Measurements from ENCODE around the gene ELF5. TPM values are rescaled to one million over a fixed set of nuclear protein-coding genes. Genes with fewer than 3 reads are reported as not detected.

Gene ELF5
- total and polyA plus RNA-seq, 10 of the 15 experiments (the other 5 are each of a cell fraction or from before 2014, with no cell fraction given), result not detected

DNA sequence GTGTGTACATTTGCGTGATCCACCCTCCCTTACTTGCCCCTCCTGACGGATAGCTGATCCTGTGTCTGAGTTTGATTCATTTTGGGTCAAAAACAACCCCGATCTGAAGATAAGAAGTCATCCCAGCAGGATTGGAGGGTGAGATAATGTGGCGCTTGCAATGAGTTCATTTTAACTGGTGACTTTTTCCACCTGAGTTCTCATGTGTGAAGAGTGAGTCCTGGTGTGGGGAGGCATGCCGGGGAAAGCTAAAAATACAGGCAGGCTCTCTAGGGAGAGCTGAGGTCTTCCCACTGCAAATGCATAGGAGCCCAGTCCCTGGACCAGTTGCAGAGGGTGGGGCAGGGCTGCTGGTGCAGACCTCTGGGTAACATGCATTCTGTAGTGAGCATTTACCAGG lies 35.7 kb upstream of the ELF5 start:
- FAIRE-seq (no peak), DNase-seq (ENCODE audit: low read depth, low spot score) (no peak), ATAC-seq (no peak)
- Histone ChIP-seq H3K4me1 (ENCODE audit: control insufficient read depth, insufficient read depth, low read length) (no peaks in the 10 kb centered on the region), H3K9ac (ENCODE audit: control insufficient read depth, insufficient read depth, low read length) (no peak overlapping the region), H3K4me2 (ENCODE audit: control insufficient read depth, insufficient read depth) (no peak overlapping the region), H3K27ac (ENCODE audit: control insufficient read depth, insufficient read depth) (no peak overlapping the region), H3K36me3 (ENCODE audit: control insufficient read depth in 2 of 2, insufficient read depth in 2 of 2, low read length in 1 of 2) (no peaks in the 10 kb centered on the region), H4K20me1 (ENCODE audit: control insufficient read depth, insufficient read depth) (no peaks in the 10 kb centered on the region), H3K4me3 (no peak overlapping the region), H3K9me3 (replicated peaks; ENCODE audit: control insufficient read depth, insufficient read depth, low read length) (no peaks in the 10 kb centered on the region), H3K79me2 (ENCODE audit: control insufficient read depth, insufficient read depth, low read length) (no peaks in the 10 kb centered on the region), H3K27me3 (replicated peaks in 1 of 2; ENCODE audit: control insufficient read depth in 2 of 2, insufficient read depth in 2 of 2, low read length in 1 of 2) (no peaks in the 10 kb centered on the region), H2AFZ (ENCODE audit: control insufficient read depth, low read depth, low read length) (no peak overlapping the region)
- CTCF ChIA-PET, result no interaction called here
- POLR2A ChIA-PET, result no interaction called here
- WGBS (ENCODE audit: insufficient coverage, insufficient replicate concordance, low lambda C conversion rate, missing lambda C conversion rate), result 1% methylated on average over 5 of the region's 5 CpGs
- in situ Hi-C loops (cut with MboI), result no loop called here
- no TSS peak for BruUV-seq (replicated peaks)
- RAD21 ChIA-PET (ENCODE audit: unreplicated experiment), result no interaction called here
- SMC1A ChIA-PET (ENCODE audit: uncharacterized antibody, unreplicated experiment), result no interaction called here
- TF ChIP-seq, protein P1, sequence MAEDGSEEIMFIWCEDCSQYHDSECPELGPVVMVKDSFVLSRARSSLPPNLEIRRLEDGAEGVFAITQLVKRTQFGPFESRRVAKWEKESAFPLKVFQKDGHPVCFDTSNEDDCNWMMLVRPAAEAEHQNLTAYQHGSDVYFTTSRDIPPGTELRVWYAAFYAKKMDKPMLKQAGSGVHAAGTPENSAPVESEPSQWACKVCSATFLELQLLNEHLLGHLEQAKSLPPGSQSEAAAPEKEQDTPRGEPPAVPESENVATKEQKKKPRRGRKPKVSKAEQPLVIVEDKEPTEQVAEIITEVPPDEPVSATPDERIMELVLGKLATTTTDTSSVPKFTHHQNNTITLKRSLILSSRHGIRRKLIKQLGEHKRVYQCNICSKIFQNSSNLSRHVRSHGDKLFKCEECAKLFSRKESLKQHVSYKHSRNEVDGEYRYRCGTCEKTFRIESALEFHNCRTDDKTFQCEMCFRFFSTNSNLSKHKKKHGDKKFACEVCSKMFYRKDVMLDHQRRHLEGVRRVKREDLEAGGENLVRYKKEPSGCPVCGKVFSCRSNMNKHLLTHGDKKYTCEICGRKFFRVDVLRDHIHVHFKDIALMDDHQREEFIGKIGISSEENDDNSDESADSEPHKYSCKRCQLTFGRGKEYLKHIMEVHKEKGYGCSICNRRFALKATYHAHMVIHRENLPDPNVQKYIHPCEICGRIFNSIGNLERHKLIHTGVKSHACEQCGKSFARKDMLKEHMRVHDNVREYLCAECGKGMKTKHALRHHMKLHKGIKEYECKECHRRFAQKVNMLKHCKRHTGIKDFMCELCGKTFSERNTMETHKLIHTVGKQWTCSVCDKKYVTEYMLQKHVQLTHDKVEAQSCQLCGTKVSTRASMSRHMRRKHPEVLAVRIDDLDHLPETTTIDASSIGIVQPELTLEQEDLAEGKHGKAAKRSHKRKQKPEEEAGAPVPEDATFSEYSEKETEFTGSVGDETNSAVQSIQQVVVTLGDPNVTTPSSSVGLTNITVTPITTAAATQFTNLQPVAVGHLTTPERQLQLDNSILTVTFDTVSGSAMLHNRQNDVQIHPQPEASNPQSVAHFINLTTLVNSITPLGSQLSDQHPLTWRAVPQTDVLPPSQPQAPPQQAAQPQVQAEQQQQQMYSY (CRISPR knock-in tag; IDR thresholded peaks at IDR 0.05), result no peak
- TF ChIP-seq ZNF274 (IDR thresholded peaks at IDR 0.05; ENCODE audit: insufficient read depth, insufficient read length) (no peak), NRF1 (conservative IDR thresholded peaks at IDR 0.05; ENCODE audit: low read depth, low read length) (no peak), YY1 (IDR thresholded peaks at IDR 0.05; ENCODE audit: low read depth, low read length) (no peak)
- intact Hi-C loops (cut with micrococcal nuclease; ENCODE audit: unreplicated experiment), result no loop called here

DNA sequence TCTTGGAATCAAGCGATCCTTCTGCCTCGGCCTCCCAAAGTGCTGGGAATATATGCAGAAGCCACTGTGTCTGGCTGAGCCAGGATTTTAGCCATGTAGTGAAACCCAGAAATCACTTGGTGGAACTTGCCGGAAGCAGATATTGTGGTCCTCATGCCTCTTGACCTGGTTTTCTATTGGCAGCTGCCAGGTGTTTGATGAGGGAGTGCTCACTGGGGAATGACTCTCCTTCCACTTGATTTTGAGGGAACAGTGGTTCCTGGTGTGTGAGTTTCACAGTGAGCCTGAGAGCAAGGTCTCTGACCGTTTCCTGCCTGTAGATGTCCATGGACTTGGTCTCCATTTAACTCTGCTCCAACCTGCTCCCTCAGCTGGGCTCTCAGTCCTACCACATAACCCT lies 34.7 kb upstream of the ELF5 start:
- ChIA-PET RAD21 (ENCODE audit: unreplicated experiment) (no interaction called here), SMC1A (ENCODE audit: uncharacterized antibody, unreplicated experiment) (no interaction called here), POLR2A (no interaction called here), CTCF (interaction anchor here (1.1 kb wide), 1 partner anchor 35 kb away, joined by 3 read pairs; no protein-coding TSS in a partner anchor)
- no peaks in the 10 kb centered on the region for H3K4me1 ChIP-seq (ENCODE audit: control insufficient read depth, insufficient read depth, low read length)
- WGBS (ENCODE audit: insufficient coverage, insufficient replicate concordance, low lambda C conversion rate, missing lambda C conversion rate), result 37% methylated on average over 4 of the region's 4 CpGs
- FAIRE-seq (no peak), DNase-seq (ENCODE audit: low read depth, low spot score) (no peak), ATAC-seq (no peak)
- in situ Hi-C loops (cut with MboI), result no loop called here
- BruUV-seq (replicated peaks), result no TSS peak
- H3K27ac ChIP-seq (ENCODE audit: control insufficient read depth, insufficient read depth), result no peak overlapping the region
- no peaks in the 10 kb centered on the region for H3K27me3 ChIP-seq (replicated peaks in 1 of 2; ENCODE audit: control insufficient read depth in 2 of 2, insufficient read depth in 2 of 2, low read length in 1 of 2)
- intact Hi-C loops (cut with micrococcal nuclease; ENCODE audit: unreplicated experiment), result no loop called here
- no peak overlapping the region for H2AFZ ChIP-seq (ENCODE audit: control insufficient read depth, low read depth, low read length)
- no peaks in the 10 kb centered on the region for H3K36me3 ChIP-seq (ENCODE audit: control insufficient read depth in 2 of 2, insufficient read depth in 2 of 2, low read length in 1 of 2)
- no peak overlapping the region for H3K9ac ChIP-seq (ENCODE audit: control insufficient read depth, insufficient read depth, low read length)
- H3K79me2 ChIP-seq (ENCODE audit: control insufficient read depth, insufficient read depth, low read length), result no peaks in the 10 kb centered on the region
- no peak overlapping the region for H3K4me2 ChIP-seq (ENCODE audit: control insufficient read depth, insufficient read depth)
- no peaks in the 10 kb centered on the region for H3K9me3 ChIP-seq (replicated peaks; ENCODE audit: control insufficient read depth, insufficient read depth, low read length)
- H4K20me1 ChIP-seq (ENCODE audit: control insufficient read depth, insufficient read depth), result no peaks in the 10 kb centered on the region
- H3K4me3 ChIP-seq, result no peak overlapping the region
- TF ChIP-seq RAD51 (IDR thresholded peaks at IDR 0.05), result no peak
- TF ChIP-seq, protein P2, sequence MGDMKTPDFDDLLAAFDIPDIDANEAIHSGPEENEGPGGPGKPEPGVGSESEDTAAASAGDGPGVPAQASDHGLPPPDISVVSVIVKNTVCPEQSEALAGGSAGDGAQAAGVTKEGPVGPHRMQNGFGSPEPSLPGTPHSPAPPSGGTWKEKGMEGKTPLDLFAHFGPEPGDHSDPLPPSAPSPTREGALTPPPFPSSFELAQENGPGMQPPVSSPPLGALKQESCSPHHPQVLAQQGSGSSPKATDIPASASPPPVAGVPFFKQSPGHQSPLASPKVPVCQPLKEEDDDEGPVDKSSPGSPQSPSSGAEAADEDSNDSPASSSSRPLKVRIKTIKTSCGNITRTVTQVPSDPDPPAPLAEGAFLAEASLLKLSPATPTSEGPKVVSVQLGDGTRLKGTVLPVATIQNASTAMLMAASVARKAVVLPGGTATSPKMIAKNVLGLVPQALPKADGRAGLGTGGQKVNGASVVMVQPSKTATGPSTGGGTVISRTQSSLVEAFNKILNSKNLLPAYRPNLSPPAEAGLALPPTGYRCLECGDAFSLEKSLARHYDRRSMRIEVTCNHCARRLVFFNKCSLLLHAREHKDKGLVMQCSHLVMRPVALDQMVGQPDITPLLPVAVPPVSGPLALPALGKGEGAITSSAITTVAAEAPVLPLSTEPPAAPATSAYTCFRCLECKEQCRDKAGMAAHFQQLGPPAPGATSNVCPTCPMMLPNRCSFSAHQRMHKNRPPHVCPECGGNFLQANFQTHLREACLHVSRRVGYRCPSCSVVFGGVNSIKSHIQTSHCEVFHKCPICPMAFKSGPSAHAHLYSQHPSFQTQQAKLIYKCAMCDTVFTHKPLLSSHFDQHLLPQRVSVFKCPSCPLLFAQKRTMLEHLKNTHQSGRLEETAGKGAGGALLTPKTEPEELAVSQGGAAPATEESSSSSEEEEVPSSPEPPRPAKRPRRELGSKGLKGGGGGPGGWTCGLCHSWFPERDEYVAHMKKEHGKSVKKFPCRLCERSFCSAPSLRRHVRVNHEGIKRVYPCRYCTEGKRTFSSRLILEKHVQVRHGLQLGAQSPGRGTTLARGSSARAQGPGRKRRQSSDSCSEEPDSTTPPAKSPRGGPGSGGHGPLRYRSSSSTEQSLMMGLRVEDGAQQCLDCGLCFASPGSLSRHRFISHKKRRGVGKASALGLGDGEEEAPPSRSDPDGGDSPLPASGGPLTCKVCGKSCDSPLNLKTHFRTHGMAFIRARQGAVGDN (IDR thresholded peaks at IDR 0.05), result no peak
- TF ChIP-seq CBX3 (IDR thresholded peaks at IDR 0.05; ENCODE audit: borderline replicate concordance, low read depth), result no peak
- no peak for TF ChIP-seq ZNF274 (IDR thresholded peaks at IDR 0.05; ENCODE audit: insufficient read depth, insufficient read length)
- no peak for TF ChIP-seq CREB1 (IDR thresholded peaks at IDR 0.05; ENCODE audit: low read depth)
- TF ChIP-seq MEF2A (IDR thresholded peaks at IDR 0.05; ENCODE audit: insufficient read depth, low read depth, low read length), result no peak
- TF ChIP-seq ZNF24 (IDR thresholded peaks at IDR 0.05), result no peak
- TF ChIP-seq POLR2AphosphoS5 (IDR thresholded peaks at IDR 0.05; ENCODE audit: low read length), result no peak
- TF ChIP-seq STAT1 (conservative IDR thresholded peaks at IDR 0.05), result no peak
